Activated naive CD4-positive, alpha-beta T cell treated with anti-CD3 and anti-CD28 coated beads, Interleukin-2, amount 10 ng/mL, durations not matched to agents 7 days and 5 days (primary cell): ENCODE results near the gene PIP4K2C.
"Not testable (repeated sequence)": the region's sequence is repeated elsewhere in the genome, so short reads cannot be mapped to it uniquely, and the experiment has no call there.

Experiments used
- CTCF ChIA-PET: fragments of 350-600 bp; sonication (Branson Sonifier 250); formaldehyde crosslinking; loops from one replicate; lab custom pipeline; 2021; ENCODE audit warnings: antibody characterized with exemption; lab: Charles Lee
- DNase-seq: peaks from one replicate; pipeline ENCODE4 v3.0.0-alpha.2; 2020
- H3K27ac Mint-ChIP-seq: one replicate; pipeline ENCODE4 v1.8.0; 2021; ENCODE audit warnings: mild to moderate bottlenecking, moderate library complexity, mixed read lengths
- H3K27me3 Mint-ChIP-seq: one replicate; pipeline ENCODE4 v1.8.0; 2021; ENCODE audit warnings: mild to moderate bottlenecking, mixed read lengths
- H3K36me3 Mint-ChIP-seq: one replicate; pipeline ENCODE4 v1.8.0; 2021; ENCODE audit warnings: mixed read lengths
- H3K4me1 Mint-ChIP-seq: one replicate; pipeline ENCODE4 v1.8.0; 2021; ENCODE audit warnings: mixed read lengths
- H3K4me3 Mint-ChIP-seq: one replicate; pipeline ENCODE4 v1.8.0; 2021; ENCODE audit warnings: mild to moderate bottlenecking, moderate library complexity, mixed read lengths
- H3K9me3 Mint-ChIP-seq: one replicate; pipeline ENCODE4 v1.8.0; 2021; ENCODE audit warnings: mixed read lengths

PIP4K2C gene

DNA sequence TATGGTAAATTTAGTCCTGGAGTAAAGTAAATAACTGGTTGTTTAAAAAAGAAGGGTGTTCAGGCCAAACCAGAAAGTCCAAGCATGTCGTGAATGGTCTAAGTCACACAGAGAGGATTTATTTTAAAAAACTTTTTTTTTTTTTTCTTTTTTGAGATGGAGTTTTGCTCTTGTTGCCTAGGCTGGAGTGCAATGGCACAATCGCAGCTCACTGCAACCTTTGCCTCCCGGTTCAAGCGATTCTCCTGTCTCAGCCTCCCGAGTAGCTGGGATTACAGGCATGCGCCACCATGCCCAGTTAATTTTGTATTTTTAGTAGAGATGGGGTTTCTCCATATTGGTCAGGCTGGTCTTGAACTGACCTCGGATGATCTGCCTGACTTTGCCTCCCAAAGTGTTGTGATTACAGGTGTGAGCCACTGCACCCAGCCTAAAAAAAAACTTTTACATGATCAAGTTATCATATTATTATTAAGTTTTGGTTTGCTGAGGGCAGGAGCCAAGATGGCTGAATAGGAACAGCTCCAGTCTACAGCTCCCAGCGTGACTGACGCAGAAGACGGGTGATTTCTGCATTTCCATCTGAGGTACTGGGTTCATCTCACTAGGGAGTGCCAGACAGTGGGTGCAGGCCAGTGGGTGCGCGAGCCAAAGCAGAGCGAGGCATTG is 55.1 kb downstream of the PIP4K2C start:
- H3K9me3 Mint-ChIP-seq, H3K4me1 Mint-ChIP-seq, H3K27ac Mint-ChIP-seq, DNase-seq, H3K4me3 Mint-ChIP-seq, H3K36me3 Mint-ChIP-seq: not testable (repeated sequence)
- CTCF ChIA-PET: interaction anchor here (1.3 kb wide), 1 partner anchor 63 kb away, joined by 5 read pairs; no protein-coding TSS in a partner anchor
- H3K27me3 Mint-ChIP-seq: peaks cover 17% of the 10 kb centered on the region

- H3K4me1 Mint-ChIP-seq, H3K9me3 Mint-ChIP-seq, H3K36me3 Mint-ChIP-seq, DNase-seq, H3K4me3 Mint-ChIP-seq, H3K27ac Mint-ChIP-seq: not testable (repeated sequence)
- CTCF ChIA-PET: interaction anchor here (1.3 kb wide), 1 partner anchor 64 kb away, joined by 5 read pairs; no protein-coding TSS in a partner anchor
- H3K27me3 Mint-ChIP-seq: peaks cover 12% of the 10 kb centered on the region
These were observed 55.7 kb downstream of the PIP4K2C start for GRCh38 chr12:57646659-57647049.
